HG03159 (cell line): ENCODE data around the gene NLGN1.

Source experiments
- ATAC-seq: cut with Tn5 transposase; IDR thresholded peaks from one replicate; pipeline ENCODE4 v1.9.1; 2021; ENCODE audit warnings: mild to moderate bottlenecking, moderate library complexity; ENCODE audit not compliant: unreplicated experiment

Gene NLGN1

DNA sequence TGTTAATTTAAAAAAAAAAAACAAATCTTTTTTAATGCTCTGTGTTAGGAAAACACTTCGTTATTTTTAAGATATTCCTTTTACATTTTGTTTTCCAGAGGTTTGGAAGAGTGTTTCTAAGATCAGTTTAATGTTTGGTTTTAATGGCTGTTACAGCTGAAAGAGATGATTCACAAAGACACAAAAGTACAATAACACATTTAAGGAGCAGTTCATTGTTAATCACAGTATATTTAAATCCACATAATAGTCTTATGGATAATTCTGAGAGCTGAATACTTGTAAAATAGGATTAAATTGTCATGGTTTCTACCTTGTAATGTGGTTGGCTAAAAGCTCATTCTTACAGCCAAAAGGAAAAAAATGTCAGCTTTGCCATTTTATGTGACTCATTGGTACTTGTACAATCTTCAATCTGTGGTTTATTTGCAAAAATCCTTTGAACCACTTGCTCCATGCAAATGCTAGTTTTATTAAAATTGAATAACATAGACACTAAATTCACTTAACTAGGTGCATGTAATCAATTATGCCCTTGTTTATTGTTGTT, 426.4 kb downstream of the NLGN1 start:
- no peak for ATAC-seq

DNA sequence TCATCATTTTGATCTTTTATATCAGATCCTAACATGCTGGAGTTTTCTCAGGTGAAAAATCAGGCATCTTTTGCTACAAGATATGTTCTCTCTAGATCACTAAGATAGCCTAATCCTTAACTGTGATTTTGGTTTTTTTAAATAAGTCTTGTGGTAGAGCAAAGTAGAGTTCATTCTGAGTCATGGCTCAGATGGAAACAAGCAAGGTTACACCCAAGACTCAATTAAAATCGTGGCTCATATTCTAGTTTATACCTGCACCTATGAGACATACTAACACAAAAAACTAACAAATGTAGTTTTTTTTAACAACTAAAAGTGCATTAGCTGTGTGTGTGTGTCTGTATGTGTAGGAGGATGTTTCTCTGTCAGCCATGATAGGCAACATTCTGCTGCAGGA, 428.2 kb downstream of the NLGN1 start:
- no peak for ATAC-seq

DNA sequence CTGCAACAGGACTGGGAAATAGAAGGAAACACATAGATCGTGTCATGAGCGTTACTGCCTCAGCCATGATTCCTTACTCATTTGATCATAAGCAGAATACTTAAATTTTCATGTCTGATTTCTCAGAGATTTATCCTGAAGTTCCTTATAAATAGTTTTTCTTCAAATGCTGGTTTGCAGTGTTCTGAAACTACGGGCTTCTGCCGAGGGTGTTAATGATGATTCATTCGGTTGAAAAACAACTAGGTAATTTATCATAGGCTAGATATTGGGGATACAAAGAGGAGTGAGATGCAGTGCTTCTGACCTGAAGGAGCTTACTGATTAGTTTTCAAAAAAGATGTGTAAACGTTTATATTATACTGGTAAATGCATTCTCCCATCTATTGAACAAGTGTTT, 428.9 kb downstream of the NLGN1 start:
- no peak for ATAC-seq

DNA sequence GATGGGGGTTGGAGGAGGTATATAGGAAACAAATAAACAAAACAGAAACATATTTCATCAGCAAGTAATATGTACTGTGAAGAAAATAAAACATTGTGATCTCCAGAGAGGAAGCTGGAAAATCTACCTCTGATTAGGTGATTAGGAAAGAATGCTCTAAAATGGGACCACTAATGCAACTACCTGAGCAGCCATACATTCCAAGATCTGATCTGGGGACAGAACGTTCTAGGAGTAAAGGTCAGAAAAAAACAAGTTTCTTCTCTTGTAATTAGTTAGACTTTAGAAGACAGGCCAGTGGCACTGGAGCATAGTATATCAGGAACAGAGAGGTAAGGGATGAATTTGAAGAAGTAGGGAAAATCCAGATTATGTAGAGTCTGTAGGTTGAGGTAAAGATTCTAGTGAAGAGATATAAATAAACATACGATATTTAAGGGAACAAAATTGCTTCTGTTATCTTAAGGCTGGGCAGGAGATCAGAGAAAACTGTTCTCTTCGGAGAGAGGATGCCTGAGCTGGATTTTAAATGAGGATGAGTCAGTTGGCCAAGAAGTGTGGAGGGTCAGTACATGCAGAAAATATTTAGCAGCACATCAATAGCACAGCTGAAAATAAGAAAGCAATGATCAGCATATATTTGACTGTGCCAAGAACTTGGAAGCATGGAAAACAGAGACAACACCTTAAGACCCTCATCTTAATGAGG, 429.5 kb downstream of the NLGN1 start:
- ATAC-seq, result no peak

DNA sequence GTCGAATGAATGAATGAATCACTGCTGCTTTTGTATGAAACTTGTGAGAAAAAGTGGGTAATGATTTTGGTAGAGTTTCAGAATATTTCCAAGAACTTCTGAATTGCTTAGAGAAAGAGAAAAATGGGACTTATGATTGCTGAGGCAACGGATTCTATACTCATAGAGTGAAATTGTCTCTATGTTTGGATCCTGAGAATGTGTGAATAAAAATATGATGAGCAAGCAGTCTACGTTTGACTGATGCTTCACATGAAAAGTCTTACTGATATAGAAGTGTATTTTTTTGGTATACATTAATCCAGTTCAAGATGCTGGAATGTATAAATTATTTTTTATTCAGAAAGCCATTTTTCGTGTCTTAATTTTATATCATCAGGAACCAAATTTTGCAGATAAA, 441.1 kb downstream of the NLGN1 start:
- no peak for ATAC-seq

DNA sequence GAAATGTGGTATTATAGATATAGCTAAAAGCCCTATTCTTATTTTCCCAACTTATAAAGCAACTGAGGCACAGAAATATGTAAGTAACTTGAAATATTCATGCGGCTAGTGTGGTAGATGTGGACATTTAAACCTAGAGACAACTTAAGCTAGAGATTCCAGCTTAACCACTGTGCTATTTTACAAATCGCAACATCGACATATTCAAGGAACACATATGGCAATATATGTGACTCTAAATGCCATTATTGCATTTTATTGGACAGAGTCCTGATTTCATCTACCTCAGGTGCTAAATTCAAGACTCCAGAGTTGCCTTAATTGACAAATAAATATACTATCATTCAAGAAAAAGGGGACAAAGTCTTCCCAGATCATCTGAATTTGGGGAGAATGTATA, 442.3 kb downstream of the NLGN1 start:
- ATAC-seq, result no peak

DNA sequence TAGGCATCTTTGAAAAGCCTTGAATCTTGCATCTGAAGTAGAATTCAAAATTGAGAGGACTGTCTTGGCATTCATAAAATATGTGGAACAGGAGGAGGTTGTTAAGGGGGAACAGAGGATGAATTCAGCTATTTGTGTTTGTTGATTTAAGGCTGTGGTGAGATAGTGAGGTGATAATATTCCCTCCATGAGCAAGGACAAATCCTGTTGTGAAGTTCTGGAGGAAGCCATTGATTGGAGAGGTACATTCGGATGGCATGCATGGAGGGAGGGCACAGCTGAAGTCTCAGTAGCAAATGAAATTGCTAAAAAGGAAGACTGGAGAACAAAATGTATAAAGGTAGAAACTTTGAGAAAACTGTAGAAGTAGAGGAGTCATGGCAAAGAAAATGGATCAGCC, 443.8 kb downstream of the NLGN1 start:
- no peak for ATAC-seq

DNA sequence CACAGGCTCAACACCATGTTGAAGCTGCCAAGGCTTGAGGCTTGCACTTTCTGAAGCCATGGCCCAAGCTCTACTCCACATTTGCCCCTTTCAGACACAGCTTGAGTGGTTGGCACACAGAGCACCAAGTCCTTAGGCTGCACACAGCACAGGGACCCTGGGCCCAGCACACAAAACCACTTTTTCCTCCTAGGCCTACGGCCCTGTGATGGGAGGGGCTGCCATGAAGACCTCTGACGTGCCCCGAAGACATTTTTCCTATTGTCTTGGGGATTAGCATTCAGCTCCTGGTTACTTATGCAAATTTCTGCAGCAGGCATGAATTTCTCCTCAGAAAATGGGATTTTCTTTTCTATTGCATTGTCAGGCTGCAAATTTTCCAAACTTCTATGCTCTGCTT, 445.5 kb downstream of the NLGN1 start:
- no peak for ATAC-seq

DNA sequence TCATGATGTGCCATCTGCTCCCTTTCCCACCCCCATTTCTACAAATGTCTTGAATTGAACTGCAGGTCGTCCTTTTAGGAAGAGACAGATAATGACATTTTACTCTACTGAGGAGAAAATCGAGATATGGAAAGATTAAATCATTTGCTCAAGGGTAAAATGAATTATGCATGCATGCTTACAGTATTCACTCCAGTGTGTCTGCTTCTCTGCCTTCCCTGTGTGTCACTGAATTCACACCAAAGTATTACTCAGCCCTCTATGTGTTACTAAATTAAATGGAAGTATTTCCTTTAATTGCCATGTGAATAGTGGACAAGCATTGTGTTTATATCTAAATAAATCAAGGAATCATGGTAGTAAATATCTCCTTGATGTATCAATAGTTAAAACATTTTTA, 449.0 kb downstream of the NLGN1 start:
- no peak for ATAC-seq

DNA sequence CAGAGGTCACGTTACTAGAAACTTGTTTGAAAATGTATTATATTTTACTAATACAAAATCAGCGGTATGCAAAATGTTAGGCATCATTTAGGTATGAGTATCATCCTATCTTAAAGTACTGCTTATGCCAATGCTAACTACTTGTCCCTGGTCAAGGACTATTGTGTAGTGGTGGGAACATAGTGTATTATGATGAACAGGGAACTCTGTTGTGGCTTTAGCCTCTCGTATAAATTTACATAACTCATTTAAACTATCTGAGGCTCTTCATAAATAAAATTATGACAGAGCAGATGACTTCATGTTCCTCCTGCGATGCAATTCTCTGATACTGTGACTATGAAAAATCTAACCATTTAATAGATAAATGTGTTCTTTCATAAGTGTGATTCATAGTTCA, 451.9 kb downstream of the NLGN1 start:
- ATAC-seq, result no peak

DNA sequence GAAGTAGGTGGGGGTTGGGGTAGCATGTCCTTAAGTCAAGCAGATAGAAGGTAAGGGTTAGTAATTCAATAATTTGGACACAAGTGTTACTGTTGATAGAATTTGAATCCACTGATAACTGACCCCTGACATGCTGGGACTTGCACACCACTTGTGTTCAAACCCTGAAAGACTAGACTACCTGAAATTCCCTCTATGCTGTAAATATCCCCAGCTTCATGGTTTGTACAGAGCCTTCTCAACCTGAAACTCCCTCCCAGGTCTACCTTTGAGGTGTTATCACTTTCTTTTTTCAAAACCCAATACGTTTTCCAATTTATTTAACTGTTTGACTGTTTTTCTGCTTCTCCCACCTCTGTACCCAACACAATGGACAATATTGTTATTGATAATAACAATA, 459.6 kb downstream of the NLGN1 start:
- no peak for ATAC-seq

DNA sequence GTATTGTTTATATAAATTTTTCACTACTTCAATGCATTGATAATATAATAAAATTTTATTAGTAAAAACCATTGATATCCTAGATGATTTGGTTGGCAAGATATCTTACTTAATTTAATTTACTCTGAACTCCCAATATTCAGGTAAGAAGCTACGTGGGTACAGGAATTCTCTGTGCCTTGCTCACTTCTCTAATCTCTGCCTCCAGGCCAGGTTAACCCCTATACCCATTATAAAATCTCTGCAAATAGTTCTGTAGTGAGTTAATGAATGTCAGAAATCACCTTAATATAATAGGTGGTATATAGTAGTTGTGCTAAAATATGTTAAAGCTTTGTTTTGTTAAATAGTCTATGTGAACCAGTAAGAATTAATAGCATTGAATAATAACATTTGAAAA, 465.2 kb downstream of the NLGN1 start:
- ATAC-seq, result no peak

DNA sequence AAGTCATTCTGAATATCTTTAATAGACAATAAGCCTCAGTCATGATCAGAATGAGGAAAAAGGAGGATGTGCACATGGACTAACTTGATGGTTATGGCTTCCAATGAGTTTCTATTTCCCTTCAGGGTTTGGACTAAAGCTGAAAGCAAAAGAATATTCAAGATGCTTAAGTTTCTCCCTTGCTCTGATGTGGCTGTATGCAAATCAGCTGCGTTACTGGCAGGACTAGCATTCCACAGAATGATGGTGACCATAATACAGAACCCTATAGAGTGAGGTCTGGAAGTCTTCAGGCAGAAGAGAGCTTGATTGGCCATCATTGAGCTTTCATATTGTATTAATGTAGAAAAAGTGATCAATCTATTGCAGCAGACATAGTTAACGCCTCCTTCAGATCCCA, 466.0 kb downstream of the NLGN1 start:
- ATAC-seq, result no peak

DNA sequence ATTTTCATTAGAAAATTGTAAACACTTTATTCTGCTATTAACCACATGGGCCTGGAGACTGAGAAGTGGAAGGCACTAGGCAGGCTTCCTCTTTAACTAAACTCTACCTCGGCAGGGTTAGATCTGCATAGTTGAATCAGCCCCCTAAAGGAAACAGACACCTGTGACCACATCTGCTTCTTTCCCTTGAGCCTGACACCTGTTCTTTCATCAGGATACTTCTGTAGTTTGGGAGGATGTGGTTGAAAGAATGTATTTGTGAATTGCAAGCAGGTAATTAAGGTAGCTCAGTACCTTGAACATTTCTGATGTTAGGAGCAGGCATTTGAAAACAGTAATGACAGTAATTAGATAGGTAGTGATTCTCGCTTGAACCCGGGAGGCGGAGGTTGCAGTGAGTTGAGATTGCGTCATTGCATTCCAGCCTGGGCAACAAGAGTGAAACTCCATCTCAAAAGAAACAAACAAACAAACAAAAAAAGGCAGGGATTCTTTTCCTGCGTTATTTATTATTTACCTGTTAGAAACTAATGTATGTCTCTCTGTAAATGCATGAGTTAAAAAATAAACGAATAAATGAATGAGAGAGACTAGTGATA, 468.5 kb downstream of the NLGN1 start:
- no peak for ATAC-seq

DNA sequence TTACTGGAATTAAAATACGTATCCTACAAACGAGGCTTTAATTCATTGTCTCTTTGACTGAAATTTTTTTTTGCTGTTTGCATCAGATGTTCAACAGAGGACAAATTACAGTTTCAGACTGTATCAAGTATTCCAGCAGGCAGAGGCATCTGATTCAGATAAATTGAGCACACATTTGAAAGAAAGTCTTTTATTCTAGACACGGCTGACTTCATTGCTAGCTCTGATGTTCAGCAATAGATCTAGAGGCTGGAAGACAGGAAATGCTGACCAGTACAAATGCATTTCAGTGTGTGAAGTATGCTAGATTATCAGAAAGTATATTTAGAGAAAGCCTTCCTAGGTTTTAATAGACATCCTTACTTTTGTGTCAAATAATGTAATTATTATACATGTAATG, 472.2 kb downstream of the NLGN1 start:
- no peak for ATAC-seq

DNA sequence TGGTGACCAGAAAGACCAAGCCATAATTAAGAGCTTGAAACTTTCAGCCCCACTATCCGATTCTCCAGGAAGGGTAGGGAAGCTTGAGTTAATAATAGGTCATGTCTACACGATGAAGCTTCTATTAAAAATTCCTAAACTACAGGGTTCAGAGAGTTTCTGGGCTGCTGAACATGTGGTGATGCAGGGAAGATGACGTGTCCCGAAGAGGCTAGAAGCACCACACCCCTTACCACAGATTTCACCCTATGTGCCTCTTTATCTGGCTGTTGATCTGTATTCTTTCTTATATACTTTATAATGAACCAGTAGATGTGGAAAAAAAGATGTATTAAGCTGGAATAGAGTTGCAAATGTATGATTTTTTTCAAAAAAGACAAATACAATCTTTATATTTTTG, 473.4 kb downstream of the NLGN1 start:
- ATAC-seq, result no peak

DNA sequence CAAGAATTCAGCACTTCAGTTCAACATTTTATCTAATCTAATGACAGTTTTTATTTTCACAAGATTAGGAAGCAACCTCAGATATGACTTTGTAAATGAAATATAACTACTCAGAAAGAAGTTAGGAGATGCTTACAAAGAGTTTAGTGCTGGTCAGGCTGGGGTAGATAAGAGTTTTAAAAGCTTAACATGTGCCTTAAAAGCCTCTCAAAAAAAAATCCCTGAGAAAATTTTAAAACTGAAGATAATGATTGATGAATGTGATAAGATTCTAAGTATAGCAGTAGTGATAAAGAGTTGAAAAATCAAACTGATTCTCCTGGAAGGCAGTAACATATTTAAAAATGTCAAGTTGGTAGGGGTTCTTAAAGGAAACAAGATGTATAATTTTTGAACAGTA, 478.2 kb downstream of the NLGN1 start:
- ATAC-seq, result no peak

DNA sequence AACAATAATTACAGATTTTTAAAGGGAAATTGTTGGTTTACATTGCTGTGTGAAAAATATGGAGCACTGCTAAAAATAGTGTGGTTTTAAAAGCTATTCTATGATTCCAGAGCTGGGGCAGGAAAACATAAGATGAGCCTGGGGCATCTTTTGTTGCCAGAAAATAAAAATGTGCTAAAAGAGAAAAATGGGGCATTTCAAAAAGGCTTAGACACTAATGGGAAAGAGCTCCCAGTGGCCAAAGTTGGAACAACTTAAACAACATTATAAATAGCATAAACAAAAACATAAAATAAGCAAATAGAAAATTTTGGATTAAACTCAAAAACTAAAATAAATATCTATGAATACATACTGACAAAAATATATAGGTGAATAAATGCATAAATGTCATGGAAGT, 478.9 kb downstream of the NLGN1 start:
- ATAC-seq, result no peak

DNA sequence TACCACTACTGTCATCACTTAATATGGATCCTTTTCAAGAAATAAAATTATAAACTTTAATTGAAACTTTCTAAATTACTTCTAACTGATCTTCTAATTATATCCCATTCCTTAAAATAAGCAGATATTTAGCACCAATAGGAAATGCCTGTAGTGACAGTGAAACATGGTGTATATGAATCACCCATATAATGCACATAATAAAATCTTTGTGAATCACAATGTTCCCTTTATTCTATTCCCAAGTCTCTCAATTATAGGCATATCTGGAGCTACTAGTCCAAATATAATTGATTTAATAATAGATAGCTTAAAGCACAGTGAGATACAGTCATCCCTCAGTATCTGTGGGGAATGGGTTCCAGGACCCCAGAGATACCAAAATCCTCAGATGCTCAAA, 490.3 kb downstream of the NLGN1 start:
- ATAC-seq, result no peak

DNA sequence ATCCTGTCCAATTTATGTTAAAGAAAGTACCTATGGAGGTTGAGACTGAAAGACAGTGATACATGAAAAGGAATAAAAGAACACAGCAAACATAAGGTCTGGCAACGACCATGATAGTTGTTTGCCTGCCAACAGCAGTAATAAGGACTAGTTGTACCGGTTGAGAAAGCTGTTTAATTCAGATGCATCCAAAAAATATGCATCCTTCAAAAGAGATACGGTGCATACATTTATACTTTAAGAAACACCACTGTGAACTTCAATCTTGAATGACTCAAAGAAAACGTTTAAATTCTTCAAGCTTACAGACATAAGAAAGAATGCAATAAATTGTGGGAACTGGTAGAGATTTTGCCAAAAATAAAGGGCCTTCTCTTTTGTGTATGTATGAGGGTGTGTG, 492.1 kb downstream of the NLGN1 start:
- no peak for ATAC-seq

DNA sequence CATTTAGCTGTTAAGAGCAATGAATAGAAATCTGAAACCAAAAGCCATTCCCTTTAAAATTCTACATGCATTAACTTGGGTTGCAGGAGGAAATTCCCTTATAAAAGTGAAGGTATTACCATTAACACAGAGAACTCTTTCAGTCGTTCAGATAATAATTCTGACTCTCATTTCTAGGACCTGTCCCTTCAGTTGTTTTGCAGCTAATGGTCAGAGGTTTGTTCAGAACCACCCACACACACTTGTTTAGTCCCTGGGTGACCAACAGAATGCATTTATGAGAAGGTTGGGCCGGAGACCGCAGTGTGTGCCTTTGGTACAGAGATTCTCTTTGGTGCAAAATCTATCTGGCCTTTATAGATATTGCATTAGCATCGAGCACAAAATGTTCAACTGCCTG, 492.5 kb downstream of the NLGN1 start:
- no peak for ATAC-seq

DNA sequence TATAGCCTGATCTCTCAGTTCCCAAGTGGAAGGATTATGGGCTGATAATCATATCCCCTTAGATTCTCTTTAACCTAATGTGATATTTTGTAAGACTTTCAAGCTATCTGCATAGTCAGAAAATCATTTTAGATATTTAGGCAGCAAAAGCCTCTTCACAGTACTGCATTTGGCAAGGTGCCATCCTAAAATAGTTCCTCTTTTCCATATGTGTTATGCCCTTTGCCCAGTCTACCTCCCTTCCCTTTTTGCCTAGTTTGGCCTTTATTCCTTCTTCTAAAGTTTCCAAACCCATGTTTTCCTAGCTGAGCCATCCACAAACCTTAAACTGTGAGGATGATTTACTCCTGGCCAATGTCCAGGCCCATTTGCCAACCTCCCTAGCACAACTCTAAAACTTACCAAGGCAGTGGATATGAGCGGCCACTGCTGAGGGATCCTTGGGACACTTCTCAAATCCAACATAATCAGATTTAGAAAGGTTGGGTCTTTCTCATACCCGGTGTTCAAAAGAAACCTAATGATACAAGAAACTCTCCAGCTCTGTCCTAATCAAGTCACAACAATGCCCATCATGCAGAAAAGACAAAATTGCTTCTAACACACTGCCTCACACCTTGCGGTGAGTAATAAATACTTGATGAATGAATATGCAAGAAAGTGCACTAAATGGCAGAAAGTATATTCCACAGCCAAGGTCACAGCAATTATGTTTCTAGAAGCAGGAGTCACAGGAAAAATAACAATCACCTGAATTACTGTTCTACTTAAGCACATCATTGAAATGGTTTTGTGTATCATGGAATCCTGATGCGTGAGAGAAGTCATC, 493.9 kb downstream of the NLGN1 start:
- ATAC-seq, result no peak
